Astrocyte (in vitro differentiated cells and primary cell): ENCODE results near the gene VPS25.
A peak's percentile ranks its signal among the peaks of the same experiment; 100 is the strongest.

Experiments
- EZH2 ChIP-seq: IDR thresholded peaks from 2 replicates; pipeline ENCODE4 v1.6.1; 2012; ENCODE audit warnings: mild to moderate bottlenecking, low read length, inconsistent platforms; ENCODE audit not compliant: insufficient read depth
- TF ChIP-seq, protein P1 (sequence below): IDR thresholded peaks from 2 replicates; pipeline ENCODE4 v1.5.1; 2011; ENCODE audit warnings: low read depth, mild to moderate bottlenecking, inconsistent platforms, low read length, moderate library complexity; ENCODE audit not compliant: insufficient read depth

DNA sequence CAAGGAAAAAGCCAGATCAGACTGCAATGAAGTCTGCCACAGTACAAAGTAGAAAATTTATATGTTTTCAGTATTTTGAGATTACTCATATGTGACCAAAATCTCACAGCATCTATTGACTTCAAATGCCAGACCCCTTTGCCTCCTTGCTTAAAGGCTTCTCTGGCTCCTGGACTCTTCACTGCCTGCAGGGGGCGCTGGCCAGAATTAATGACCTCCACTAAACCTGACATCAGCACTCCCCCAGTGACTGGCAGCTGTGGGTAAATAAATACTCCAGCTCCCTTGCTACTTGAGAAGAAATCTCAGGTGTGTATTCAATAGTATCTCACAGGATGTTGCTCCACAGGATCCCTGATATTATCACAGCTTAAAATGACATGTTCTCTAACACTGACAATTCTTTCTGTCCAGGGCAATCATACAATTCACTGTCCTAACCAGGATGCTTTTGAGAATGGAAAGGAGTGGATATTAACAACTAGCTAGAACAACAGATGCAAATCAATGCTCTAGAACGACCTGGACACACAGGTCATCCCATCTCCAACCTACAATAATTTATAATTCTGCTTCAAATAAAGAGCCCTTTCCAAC, 46.8 kb downstream of the VPS25 start:
- TF ChIP-seq, protein P1, sequence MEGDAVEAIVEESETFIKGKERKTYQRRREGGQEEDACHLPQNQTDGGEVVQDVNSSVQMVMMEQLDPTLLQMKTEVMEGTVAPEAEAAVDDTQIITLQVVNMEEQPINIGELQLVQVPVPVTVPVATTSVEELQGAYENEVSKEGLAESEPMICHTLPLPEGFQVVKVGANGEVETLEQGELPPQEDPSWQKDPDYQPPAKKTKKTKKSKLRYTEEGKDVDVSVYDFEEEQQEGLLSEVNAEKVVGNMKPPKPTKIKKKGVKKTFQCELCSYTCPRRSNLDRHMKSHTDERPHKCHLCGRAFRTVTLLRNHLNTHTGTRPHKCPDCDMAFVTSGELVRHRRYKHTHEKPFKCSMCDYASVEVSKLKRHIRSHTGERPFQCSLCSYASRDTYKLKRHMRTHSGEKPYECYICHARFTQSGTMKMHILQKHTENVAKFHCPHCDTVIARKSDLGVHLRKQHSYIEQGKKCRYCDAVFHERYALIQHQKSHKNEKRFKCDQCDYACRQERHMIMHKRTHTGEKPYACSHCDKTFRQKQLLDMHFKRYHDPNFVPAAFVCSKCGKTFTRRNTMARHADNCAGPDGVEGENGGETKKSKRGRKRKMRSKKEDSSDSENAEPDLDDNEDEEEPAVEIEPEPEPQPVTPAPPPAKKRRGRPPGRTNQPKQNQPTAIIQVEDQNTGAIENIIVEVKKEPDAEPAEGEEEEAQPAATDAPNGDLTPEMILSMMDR = peak; percentile 82
- TF ChIP-seq EZH2 = no peak
